A673 (cell line): Measurements from ENCODE around the gene PLA2G2A.

Source experiments
- EZH2 ChIP-seq: fragments of 200-600 bp; sonication (generic); IDR thresholded peaks from 2 replicates; pipeline ENCODE4 v1.6.1; 2017; ENCODE audit warnings: borderline replicate concordance, low read depth, mild to moderate bottlenecking, mixed read lengths, antibody characterized with exemption, low read length; ENCODE audit not compliant: poor library complexity, severe bottlenecking
- TF ChIP-seq, protein P1 (sequence below): fragments of 300-800, 200-600 bp; sonication (generic); conservative IDR thresholded peaks from 2 replicates; pipeline ENCODE4 v1.5.1; 2017; ENCODE audit warnings: low read depth, mild to moderate bottlenecking, antibody characterized with exemption, low read length, moderate library complexity, mixed read lengths

DNA sequence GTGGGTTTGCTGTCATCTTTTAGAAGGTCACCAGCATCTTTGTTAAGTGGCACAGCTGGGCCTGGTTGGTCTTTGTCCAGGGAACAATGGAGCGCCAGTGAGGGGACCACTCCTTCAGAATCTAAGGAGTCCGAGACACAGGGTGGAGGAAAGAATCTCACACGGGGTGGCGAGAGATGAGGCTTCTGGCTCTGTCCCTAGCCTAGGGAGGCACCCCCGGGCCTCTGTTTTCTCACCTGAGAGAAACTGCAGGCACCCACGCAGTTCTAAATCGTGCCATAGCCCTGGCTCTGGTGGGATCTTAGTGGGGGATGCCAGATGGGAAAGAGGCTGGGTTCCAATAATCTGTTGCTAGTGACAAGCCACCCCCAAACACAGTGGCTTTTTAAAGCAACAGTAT is 45.1 kb downstream of the PLA2G2A start:
- TF ChIP-seq EZH2, result no peak
- TF ChIP-seq, protein P1, sequence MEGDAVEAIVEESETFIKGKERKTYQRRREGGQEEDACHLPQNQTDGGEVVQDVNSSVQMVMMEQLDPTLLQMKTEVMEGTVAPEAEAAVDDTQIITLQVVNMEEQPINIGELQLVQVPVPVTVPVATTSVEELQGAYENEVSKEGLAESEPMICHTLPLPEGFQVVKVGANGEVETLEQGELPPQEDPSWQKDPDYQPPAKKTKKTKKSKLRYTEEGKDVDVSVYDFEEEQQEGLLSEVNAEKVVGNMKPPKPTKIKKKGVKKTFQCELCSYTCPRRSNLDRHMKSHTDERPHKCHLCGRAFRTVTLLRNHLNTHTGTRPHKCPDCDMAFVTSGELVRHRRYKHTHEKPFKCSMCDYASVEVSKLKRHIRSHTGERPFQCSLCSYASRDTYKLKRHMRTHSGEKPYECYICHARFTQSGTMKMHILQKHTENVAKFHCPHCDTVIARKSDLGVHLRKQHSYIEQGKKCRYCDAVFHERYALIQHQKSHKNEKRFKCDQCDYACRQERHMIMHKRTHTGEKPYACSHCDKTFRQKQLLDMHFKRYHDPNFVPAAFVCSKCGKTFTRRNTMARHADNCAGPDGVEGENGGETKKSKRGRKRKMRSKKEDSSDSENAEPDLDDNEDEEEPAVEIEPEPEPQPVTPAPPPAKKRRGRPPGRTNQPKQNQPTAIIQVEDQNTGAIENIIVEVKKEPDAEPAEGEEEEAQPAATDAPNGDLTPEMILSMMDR, result no peak
